HG02884 (cell line): Measurements from ENCODE around the gene HSD17B12.

ENCODE experiments used
- ATAC-seq: cut with Tn5 transposase; IDR thresholded peaks from one replicate; pipeline ENCODE4 v1.9.1; 2021; ENCODE audit warnings: mild to moderate bottlenecking, moderate library complexity; ENCODE audit not compliant: unreplicated experiment

HSD17B12 gene

DNA sequence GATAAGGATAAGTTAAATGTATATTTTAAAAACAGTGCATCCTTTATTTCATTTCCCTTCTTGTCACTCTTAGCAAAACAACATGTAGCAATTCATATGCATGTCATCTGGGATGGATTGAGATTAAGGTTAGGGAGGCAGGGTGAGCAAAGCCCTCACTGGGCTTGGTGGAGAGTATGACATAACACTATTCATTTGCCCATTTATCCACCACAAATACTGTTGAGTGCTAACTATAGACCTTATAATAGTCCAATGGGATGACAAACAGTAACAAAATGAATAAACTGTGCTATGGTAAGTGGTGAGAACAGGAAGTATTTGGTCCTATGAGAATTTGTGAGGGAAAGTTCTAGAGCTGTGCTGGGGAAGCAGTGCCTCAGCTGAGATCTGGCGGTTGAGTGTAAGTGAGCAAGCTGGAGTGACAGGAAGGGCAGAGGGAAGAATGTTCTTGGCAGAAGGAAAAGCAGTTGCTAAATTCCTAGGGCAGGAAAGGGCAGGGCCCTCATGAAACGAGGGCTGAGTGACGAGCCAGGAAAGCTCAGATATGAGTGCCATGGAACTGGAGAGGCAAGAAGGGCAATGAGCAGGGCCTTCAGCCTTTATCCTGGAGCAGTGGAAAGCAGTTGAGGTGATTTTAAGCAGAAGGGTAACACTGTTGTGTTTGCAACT is 6.7 kb downstream of the HSD17B12 start:
- no peak for ATAC-seq

DNA sequence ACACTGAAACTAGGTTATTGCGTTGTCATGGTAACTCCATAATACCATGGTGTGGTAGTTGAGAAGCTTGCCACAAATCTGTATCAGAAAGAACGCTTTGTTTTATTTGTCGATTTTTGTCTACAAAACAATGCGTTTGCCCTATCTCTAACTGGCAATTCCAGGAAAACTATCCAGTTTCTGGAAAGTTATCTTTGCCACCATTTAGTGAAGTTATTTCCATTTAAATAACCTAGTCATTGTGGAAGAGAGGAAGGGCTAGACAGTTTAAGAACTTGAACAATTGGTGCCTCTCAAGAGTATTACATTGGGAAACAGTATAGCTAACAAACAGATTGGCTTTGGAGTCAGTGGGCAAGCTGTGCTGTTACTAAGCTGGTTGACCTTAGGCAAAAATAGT is 7.9 kb downstream of the HSD17B12 start:
- no peak for ATAC-seq

DNA sequence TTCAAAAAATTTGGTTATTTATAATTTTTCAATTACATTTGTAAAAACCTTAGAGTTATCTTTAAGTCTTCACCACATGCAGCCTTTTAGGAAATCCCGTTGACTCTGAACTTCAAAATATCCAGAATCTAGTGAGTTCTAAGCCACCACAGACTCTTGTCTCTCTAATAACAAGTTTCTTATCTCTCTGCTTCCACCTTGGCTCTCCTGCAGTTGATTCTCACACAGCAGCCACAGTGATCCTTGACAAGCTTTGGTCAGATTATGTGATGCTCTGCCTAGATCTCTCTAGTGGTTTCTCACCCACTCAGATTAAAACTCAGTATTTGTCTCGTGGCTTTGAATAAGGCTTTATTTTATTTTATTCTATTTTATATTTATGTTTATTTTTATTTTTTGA is 8.6 kb downstream of the HSD17B12 start:
- ATAC-seq: no peak

DNA sequence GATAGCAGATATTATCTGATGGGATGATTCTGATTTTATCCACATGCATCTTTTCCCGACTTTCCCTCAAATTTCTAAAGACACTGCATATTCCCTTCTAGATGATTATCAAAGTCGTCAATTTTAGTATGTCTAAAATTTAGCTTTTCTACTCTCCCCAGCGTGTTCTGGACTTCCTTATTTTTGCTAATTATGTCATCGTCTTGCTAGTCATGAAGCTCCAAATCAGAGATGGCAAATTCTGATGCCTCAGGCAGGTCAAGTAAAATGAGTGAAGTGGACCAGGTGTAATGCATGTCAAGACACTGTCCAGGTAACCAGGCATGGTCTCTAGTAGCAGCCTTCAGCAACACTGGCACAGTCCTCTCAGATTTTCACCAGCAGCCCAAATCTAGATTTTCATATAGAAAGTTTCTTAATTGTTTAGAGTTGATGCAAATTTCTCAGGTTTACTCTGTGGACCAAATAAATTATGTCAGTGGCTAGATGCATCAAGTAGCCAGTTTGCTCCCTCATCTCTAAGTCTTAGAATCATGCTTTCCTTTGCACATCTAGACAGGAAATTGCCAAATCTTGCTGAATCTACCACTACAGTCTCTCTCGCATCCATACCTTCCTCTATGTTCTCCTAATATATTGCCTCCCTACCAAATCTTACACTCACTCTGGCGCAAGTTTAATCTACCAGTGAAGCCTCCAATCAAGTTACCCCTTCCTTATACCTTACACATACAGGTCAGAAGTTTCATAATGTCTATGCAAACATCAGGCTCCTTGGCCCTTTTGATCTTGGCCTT is 10.6 kb downstream of the HSD17B12 start:
- no peak for ATAC-seq

DNA sequence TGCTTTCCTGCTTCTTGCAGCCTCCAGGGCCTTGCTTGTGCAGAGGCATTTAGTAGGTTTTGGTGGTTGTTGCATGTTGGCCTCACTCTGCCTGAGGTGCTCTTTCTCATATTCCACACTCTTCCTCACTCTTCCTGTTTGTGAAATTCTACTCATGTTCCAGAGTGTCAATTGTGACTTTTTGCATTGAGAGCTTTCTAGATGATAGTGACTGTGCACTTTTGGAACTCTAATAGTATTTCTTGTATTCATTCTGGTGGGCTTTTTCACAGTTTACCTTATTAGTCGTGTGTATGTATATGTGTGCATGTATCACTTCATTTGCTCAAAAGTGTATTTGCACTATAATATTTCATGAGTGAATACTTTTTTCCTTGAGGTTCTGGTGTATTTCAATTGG is 11.3 kb downstream of the HSD17B12 start:
- ATAC-seq: no peak

DNA sequence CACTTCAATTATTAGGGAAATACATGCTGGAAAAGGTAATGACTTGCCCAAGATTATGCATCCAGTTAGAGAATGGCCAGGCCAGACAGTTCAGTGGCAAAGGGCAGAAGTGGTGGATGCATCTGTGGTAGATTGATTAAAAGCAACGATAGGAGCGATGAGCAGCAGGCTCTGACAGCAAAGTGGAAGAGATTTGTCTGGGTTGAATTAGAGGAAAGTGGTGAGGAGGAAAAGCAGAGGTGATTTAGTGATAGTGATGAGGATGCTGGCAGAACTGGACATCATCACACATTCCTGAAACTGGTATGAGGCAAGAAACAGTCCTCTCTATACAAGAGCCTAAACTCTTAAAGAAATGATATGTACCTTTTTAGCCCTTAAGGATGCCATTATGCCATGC is 12.5 kb downstream of the HSD17B12 start:
- ATAC-seq: no peak

DNA sequence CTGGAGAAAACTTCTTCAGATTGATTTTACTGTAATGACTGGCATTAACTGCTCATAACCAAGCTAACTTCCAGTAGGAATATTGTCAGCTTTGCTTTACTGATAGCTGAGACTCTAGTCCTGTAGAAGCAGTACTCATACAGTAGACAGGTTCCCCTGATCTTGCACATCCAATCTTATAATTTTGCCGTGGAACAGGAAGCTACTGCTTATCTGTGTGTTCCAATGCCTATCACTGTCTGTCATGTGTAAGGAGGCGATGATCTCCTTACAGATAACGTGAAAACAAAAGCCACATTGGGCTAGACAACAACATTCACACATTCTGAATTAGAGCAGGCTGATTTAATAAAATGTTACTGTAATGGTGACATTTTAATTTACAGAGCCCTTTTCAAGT is 13.2 kb downstream of the HSD17B12 start:
- ATAC-seq: no peak

DNA sequence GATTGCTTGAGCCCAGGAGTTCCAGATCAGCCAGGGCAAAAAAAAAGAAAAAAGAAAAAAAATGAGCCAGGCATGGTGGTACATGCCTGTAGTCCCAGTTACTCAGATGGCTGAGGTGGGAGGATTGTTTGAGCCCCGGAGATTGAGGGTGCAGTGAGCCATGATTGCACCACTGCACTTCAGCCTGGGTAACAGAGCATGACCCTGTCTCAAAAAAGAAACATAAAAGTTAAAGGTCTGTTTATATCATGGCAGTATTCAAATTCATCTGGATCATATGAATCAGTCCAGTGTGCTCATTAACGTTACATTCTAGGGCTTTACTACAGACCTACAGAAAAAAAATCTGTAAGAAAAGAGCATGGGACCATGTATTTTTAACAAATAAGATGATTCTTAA is 13.9 kb downstream of the HSD17B12 start:
- peak; percentile 85 for ATAC-seq

DNA sequence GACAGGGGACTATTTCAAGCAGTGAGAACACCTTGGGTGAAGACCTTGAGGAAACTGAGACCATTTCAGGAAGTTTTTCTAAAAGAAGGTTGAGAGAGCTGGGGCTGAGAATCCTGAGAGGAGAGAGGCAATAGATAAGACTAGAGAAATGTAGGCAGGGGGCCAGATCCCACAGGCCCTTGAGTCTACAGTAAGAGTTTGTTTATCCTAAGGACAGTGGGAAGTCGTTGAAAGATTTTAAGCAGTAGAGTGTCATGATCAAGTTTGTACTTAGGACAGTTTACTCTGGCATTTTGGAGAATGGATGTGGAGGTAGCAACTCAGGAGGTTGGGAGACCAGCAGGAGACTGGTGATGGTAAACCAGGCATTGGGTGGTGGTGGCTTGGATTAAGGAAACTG is 17.1 kb downstream of the HSD17B12 start:
- ATAC-seq: no peak

DNA sequence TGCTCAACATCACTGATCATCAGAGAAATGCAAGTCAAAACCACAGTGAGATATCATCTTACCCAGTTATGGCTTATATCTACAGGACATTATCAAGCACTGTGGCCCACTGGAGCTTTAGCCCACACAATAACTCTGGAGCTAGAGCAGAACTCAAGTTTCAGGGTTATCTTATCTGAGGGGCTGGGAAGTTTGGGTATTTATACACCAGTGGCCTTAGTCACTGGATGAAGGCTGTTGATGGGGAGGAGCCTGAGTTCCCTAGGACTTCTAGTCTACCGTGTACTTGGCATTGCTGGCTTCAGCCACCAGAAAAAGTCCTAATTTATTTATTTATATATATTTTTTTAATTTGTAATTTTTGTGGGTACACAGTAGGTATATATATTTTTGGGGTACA is 19.3 kb downstream of the HSD17B12 start:
- ATAC-seq: no peak

DNA sequence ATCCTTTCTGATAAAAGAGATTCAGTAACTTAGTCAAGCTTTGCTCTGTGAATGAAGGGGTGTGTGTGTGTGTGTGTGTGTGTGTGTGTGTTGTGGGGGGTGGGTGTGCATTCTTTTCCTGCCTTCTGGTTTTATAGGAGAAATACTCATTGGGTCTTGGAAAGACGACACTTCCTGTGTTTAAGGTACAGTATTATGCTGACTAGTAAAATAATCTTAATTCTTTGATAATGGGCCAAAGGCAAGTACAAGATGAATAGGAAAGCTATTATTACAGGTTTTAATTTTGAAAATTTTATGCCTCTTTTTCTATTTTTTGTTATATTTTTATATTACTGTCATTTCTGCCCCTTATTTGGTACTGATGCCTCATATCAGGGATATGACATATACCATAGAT is 26.1 kb downstream of the HSD17B12 start:
- no peak for ATAC-seq

DNA sequence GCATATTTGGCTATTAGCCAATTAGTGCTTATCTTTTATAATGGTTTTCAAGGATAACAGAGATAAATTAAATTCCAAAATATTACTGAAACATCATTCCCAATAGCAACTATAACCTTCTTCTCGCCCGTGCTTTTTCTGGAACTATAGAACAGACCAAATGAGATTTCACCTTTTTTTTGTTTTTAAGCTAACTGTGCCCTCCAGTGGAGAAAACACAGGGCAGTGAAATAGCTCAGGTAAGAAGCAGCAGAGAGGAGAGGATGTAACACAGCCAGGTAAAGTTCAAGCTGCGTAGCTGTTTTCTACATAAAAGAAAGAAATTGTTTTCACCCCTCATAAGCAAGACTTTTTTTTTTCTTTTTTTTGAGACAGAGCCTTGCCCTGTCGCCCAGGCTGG is 28.2 kb downstream of the HSD17B12 start:
- no peak for ATAC-seq

DNA sequence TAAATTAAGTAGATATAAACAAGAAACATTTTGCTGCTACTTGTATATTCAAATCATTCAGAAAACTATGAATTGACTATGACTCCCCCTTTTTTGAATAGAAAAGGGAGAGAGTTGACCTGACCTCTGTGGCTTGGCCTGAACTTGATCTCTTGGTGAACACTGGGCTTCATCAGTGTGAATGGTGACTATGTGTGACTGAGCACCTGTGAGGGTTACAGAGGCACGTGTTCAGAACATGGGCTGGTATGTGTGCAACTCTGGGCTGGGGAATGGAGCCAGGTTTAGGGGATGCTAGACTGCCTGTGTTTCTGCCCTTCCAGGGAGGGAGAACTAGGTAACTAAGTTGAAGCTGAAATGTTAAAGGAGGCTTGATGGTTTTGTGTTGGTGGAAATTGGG is 29.2 kb downstream of the HSD17B12 start:
- no peak for ATAC-seq

DNA sequence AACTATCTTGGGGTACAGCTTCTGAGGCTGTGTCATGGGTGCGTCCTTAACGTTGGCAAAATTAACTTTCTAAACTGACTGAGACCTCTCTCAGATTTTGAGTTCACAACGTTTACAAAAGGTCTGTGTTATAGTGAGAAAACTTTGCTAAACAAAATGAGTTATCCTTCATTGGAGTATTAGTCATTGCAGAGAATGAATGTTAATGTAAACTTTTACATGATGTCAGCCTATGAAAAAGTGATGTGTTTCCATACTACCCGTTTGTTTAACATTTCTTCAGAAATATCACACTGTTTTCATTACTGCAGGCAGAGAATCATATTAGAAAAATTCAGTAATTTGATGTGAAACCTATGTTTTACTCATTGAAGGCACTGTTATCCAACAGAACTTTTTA is 32.1 kb downstream of the HSD17B12 start:
- ATAC-seq: no peak

DNA sequence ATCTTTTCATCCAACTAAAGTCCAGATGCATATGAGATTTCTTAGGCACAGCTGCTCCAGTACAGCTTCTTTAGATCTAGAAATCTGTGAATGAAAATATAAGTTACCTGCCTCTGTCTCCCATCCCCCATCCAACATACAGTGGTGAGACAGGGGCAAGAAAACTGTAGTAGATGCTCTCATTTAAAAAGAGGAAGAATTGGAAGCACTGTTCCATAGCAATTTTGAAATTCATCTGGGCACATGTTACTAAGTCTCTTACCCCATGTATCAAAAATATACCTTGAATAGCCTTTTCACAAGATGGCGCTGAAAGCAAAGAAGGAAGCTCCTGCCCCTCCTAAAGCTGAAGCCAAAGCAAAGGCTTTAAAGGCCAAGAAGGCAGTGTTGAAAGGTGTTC is 37.8 kb downstream of the HSD17B12 start:
- ATAC-seq: no peak

DNA sequence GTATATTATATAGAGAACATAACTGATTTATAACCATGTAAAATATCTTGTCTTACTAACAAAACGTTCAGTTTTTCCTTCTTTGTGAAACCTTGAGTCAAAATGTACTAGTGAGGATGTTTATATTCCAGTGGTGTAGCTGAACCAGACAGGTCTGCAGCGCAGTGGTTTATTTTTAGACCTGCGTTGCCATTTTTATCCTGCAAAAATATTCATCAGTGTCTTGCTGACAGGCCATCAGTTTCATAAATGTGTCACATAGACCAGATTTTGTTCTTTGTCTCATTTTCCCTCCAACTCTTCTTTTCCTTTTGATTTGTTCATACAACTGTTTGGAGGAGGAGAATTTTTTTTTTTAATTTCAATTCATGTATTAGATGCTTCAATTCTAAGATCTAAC is 43.1 kb downstream of the HSD17B12 start:
- ATAC-seq: no peak

DNA sequence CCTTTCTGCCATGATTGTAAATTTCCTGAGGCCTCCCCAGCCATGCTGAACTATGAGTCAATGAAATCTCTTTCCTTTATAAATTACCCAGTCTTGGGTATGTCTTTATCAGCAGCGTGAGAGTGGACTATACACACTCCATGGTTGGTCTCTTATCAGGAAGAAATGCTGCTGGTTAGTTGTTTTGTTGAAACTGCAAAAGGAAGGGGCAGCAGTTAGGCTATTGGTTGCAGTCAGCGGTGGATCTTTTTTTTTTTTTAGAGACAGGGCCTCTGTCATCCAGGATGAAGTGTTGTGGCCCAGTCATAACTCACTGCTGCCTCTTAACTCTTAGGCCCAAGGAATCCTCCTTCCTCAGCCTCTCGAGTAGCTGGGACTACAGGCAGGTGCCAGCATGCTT is 51.7 kb downstream of the HSD17B12 start:
- ATAC-seq: no peak

DNA sequence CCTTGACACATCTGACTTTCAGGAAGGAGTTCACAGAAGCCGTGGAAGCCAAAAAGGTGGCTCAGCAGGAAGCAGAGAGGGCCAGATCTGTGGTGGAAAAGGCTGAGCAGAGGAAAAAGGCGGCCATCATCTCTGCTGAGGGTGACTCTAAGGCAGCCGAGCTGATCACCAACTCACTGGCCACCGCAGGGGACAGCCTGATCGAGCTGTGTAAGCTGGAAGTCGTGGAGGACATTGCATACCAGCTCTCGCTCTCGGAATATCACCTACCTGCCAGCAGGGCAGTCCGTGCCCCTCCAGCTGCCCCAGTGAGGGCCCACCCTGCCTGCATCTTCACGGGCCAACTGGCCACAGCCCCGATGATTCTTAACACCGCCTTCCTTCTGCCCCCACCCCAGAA is 53.7 kb downstream of the HSD17B12 start:
- ATAC-seq: no peak

DNA sequence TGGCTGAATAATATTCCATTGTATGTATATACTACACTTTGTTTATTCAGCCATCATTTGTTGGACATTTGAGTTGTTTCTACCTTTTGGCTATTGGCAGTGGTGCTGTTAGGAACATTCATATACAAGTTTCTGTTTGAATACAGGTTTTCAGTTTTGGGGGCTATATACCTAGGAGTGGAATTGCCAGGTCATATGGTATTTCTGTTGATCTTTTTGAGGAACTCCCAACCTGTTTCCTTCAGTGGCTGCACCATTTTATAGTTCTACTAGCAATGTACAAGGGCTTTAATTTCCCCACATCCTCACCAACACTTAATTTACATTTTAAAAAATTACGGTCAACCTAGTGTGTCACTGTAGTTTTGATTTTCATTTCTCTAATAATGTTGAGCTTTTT is 54.6 kb downstream of the HSD17B12 start:
- no peak for ATAC-seq

DNA sequence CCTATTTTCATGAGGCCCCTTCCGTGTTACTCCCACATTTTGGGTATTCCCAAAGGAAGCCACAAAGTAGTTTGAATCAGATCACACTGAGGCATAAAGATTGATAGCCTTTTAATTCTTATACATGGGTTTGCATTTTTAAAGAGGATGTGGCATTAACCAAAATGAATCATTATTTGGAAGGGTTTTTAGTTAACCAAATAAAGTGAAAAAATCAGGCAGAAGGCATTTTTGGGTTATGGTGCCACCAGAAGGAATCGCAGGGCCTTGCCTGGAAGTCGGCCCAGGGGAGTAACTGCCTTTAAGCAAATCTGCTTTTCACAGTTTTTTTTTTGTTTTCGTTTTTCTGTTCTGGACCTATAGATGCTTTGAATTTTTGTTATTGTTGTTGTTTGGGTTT is 55.4 kb downstream of the HSD17B12 start:
- no peak for ATAC-seq

DNA sequence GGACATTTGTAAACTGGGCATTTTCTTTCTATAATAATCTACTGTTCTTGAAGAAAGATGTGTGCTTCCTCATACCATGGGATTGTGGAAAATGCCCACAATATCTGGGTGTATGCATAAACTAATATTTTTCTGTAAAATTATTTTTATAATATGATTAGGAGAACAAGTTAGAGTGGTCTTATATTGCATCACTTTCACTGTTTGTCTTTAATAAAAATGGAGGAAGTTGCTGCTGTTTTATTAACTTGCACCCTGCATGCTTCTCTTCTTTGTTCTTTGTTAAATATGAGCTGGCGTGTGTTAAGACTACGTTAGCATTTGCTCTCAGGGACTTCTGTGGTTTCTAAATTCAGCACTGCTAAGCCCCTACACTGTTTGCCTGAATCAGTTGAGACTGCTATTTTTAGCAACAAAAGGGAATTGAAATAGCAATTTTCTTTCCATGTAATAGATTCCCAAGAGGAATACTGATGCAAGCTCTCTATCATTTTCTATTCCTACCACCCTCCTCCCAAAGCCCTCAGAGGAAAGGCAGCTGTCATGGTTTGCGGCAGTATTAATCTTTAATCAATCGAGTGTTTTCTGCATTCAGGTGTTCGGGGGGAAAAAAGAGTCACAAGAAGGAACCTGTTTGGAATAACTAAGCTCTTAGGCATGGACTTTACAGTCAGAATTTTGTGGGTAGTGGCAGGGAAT is 56.1 kb downstream of the HSD17B12 start:
- no peak for ATAC-seq

DNA sequence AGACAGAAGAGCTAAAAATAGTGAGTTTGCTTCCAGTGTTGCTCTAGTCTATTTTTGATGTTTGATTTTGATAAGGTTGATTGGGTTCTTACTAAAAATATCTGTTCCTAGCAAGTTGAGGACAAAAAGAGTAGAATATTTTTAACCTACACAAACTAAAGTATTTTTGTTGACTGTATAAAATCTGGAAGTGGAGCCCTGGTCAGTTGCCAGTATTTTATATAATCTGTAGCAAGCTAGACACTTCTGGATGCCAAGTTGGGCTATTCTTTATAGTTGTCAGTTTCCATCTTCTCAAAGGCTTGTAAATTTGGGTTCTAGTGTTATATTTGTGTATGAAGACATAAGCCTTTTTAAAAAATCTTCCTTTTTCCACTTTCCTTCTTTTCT is 56.7 kb downstream of the HSD17B12 start:
- ATAC-seq: no peak
